Progenitor cell of endocrine pancreas (in vitro differentiated cells): ENCODE measurements around the gene FOXD3. TPM values are rescaled to one million over a fixed set of nuclear protein-coding genes. Genes with fewer than 3 reads are reported as not detected.

ENCODE experiments used
- DNase-seq: peaks from one replicate; pipeline ENCODE4 v3.0.0; 2021; ENCODE audit warnings: low spot score; ENCODE audit not compliant: unreplicated experiment
- H3K27ac Mint-ChIP-seq: 2 replicates; pipeline ENCODE4 v1.8.0; 2021; ENCODE audit warnings: mild to moderate bottlenecking, moderate library complexity, mixed read lengths
- H3K27me3 Mint-ChIP-seq: 2 replicates; pipeline ENCODE4 v1.8.0; 2021; ENCODE audit warnings: mixed read lengths
- H3K36me3 Mint-ChIP-seq: 2 replicates; pipeline ENCODE4 v1.8.0; 2022; ENCODE audit warnings: mixed read lengths; ENCODE audit not compliant: insufficient read depth
- H3K4me1 Mint-ChIP-seq: 2 replicates; pipeline ENCODE4 v1.8.0; 2021; ENCODE audit warnings: low read depth, mixed read lengths
- H3K4me3 Mint-ChIP-seq: 2 replicates; pipeline ENCODE4 v1.8.0; 2021; ENCODE audit warnings: low read depth, mild to moderate bottlenecking, moderate library complexity, mixed read lengths
- H3K9me3 Mint-ChIP-seq: 2 replicates; pipeline ENCODE4 v1.8.0; 2021; ENCODE audit warnings: low read depth, mixed read lengths
- CTCF ChIP-seq: fragments of 200-600 bp; sonication (generic); IDR thresholded peaks from one replicate; pipeline ENCODE4 v1.5.0; 2021; ENCODE audit warnings: antibody characterized with exemption, mild to moderate bottlenecking; ENCODE audit not compliant: unreplicated experiment
- total RNA-seq: library from RNA; stranded (reverse); gene quantifications from 2 replicates; pipeline ENCODE4 v1.2.1, GENCODE V29; 2021

FOXD3 gene
- total RNA-seq, 1 donor from 2014 or later = not detected

GRCh38 chr1:63326106-63326472 is 3.7 kb downstream of the FOXD3 start:
- Mint-ChIP-seq H3K4me3 (no peak overlapping the region), H3K27me3 (peaks cover 78% of the 10 kb centered on the region), H3K27ac (no peak overlapping the region), H3K9me3 (no peaks in the 10 kb centered on the region), H3K36me3 (no peaks in the 10 kb centered on the region), H3K4me1 (peaks cover 8% of the 10 kb centered on the region)
- DNase-seq = no peak
- TF ChIP-seq CTCF = no peak

GRCh38 chr1:63326473-63327380 is 4.4 kb downstream of the FOXD3 start:
- TF ChIP-seq CTCF = no peak
- peak overlapping the region; percentile 42 for H3K27ac Mint-ChIP-seq
- H3K36me3 Mint-ChIP-seq = no peaks in the 10 kb centered on the region
- DNase-seq = no peak
- H3K27me3 Mint-ChIP-seq = peaks cover 77% of the 10 kb centered on the region
- no peaks in the 10 kb centered on the region for H3K9me3 Mint-ChIP-seq
- peaks cover 4% of the 10 kb centered on the region for H3K4me1 Mint-ChIP-seq
- H3K4me3 Mint-ChIP-seq = no peak overlapping the region

- peak; percentile 81 for TF ChIP-seq CTCF
- Mint-ChIP-seq H3K27me3 (peaks cover 79% of the 10 kb centered on the region), H3K36me3 (no peaks in the 10 kb centered on the region), H3K4me1 (peaks cover 2% of the 10 kb centered on the region), H3K9me3 (no peaks in the 10 kb centered on the region), H3K27ac (peak overlapping the region; percentile 42), H3K4me3 (no peak overlapping the region)
- peak; percentile 75 for DNase-seq
Measured at GRCh38 chr1:63327417-63328054, 5.2 kb downstream of the FOXD3 start.

GRCh38 chr1:63328122-63328521 is 5.8 kb downstream of the FOXD3 start:
- Mint-ChIP-seq H3K4me3 (no peak overlapping the region), H3K4me1 (peaks cover 2% of the 10 kb centered on the region)

More at GRCh38 chr1:63328122-63328521, 5.8 kb downstream of the FOXD3 start:
- Mint-ChIP-seq H3K27ac (no peak overlapping the region), H3K36me3 (no peaks in the 10 kb centered on the region), H3K27me3 (peaks cover 85% of the 10 kb centered on the region), H3K9me3 (no peaks in the 10 kb centered on the region)
- no peak for DNase-seq
- TF ChIP-seq CTCF = no peak
